ENCODE data around the gene CDK14. TPM values are rescaled to one million over a fixed set of nuclear protein-coding genes. Genes with fewer than 3 reads are reported as not detected.

The CDK14 gene
- polyA plus RNA-seq, 3 donors: 1.7 to 2.5 (median 2.1) TPM

GRCh38 chr7:91080351-91080750 lies 484.2 kb downstream of the CDK14 start:
- H3K27me3 Mint-ChIP-seq (ENCODE audit: low read depth in 3 of 3): no peaks in the 10 kb centered on the region
- H3K36me3 Mint-ChIP-seq: no peaks in the 10 kb centered on the region
- Histone ChIP-seq H3K4me2 (replicated peaks; ENCODE audit: extremely low read depth, low read length, poor library complexity, severe bottlenecking) (no peak overlapping the region), H3K9ac (ENCODE audit: insufficient read depth, low read length, poor library complexity, severe bottlenecking) (no peak overlapping the region), H2AFZ (ENCODE audit: insufficient read depth, low read depth, low read length, poor library complexity, severe bottlenecking) (no peak overlapping the region), H3K36me3 (replicated peaks in 1 of 2; ENCODE audit: control insufficient read depth in 1 of 2, insufficient read depth in 2 of 2, low read length in 2 of 2) (no peaks in the 10 kb centered on the region), H4K20me1 (ENCODE audit: insufficient read depth, low read length) (no peaks in the 10 kb centered on the region), H3K9me3 (replicated peaks in 1 of 2; ENCODE audit: control insufficient read depth in 1 of 2, insufficient read depth in 1 of 2, low read length in 2 of 2) (no peaks in the 10 kb centered on the region), H3K27ac (ENCODE audit: low read depth in 1 of 2, low read length in 2 of 2) (no peak overlapping the region), H3K4me1 (ENCODE audit: control insufficient read depth in 1 of 2, insufficient read depth in 2 of 2, low read length in 2 of 2) (no peaks in the 10 kb centered on the region), H3K4me3 (replicated peaks in 1 of 3; ENCODE audit: low read depth in 2 of 3, low read length in 3 of 3) (no peak overlapping the region), H3K79me2 (ENCODE audit: insufficient read depth, low read length) (no peaks in the 10 kb centered on the region), H3K27me3 (ENCODE audit: control insufficient read depth in 2 of 2, insufficient read depth in 2 of 2, low read length in 2 of 2) (no peaks in the 10 kb centered on the region)
- H3K4me3 Mint-ChIP-seq: no peak overlapping the region
- intact Hi-C loops (cut with micrococcal nuclease): loop anchor here in 1 of 2 donors (5.0 kb wide), 1 partner anchor 557 kb away; no protein-coding TSS in a partner anchor
- H3K4me1 Mint-ChIP-seq: no peaks in the 10 kb centered on the region
- H3K27ac Mint-ChIP-seq: no peak overlapping the region
- no peak for TF ChIP-seq CTCF (IDR thresholded peaks at IDR 0.05)
- no peaks in the 10 kb centered on the region for H3K9me3 Mint-ChIP-seq
- DNase-seq: no peak
- no CpG with 5 or more reads among the region's 3 CpGs for WGBS (ENCODE audit: insufficient coverage)

- no peaks in the 10 kb centered on the region for H3K36me3 Mint-ChIP-seq
- no peaks in the 10 kb centered on the region for H3K4me1 ChIP-seq (ENCODE audit: control insufficient read depth in 1 of 2, insufficient read depth in 2 of 2, low read length in 2 of 2)
- no peaks in the 10 kb centered on the region for H3K79me2 ChIP-seq (ENCODE audit: insufficient read depth, low read length)
- H3K4me1 Mint-ChIP-seq: no peaks in the 10 kb centered on the region
- no peaks in the 10 kb centered on the region for H3K36me3 ChIP-seq (replicated peaks in 1 of 2; ENCODE audit: control insufficient read depth in 1 of 2, insufficient read depth in 2 of 2, low read length in 2 of 2)
- H2AFZ ChIP-seq (ENCODE audit: insufficient read depth, low read depth, low read length, poor library complexity, severe bottlenecking): no peak overlapping the region
- no peak for DNase-seq
- H3K9me3 ChIP-seq (replicated peaks in 1 of 2; ENCODE audit: control insufficient read depth in 1 of 2, insufficient read depth in 1 of 2, low read length in 2 of 2): no peaks in the 10 kb centered on the region
- H3K27me3 Mint-ChIP-seq (ENCODE audit: low read depth in 3 of 3): no peaks in the 10 kb centered on the region
- H3K4me3 Mint-ChIP-seq: no peak overlapping the region
- H3K27ac Mint-ChIP-seq: no peak overlapping the region
- no peak overlapping the region for H3K27ac ChIP-seq (ENCODE audit: low read depth in 1 of 2, low read length in 2 of 2)
- no peak overlapping the region for H3K4me3 ChIP-seq (replicated peaks in 1 of 3; ENCODE audit: low read depth in 2 of 3, low read length in 3 of 3)
- H3K27me3 ChIP-seq (ENCODE audit: control insufficient read depth in 2 of 2, insufficient read depth in 2 of 2, low read length in 2 of 2): no peaks in the 10 kb centered on the region
- TF ChIP-seq CTCF (IDR thresholded peaks at IDR 0.05): no peak
- no peaks in the 10 kb centered on the region for H4K20me1 ChIP-seq (ENCODE audit: insufficient read depth, low read length)
- no peaks in the 10 kb centered on the region for H3K9me3 Mint-ChIP-seq
- H3K4me2 ChIP-seq (replicated peaks; ENCODE audit: extremely low read depth, low read length, poor library complexity, severe bottlenecking): no peak overlapping the region
- no peak overlapping the region for H3K9ac ChIP-seq (ENCODE audit: insufficient read depth, low read length, poor library complexity, severe bottlenecking)
- WGBS (ENCODE audit: insufficient coverage): 20% methylated on average over 1 of the region's 3 CpGs
- intact Hi-C loops (cut with micrococcal nuclease): loop anchor here in 1 of 2 donors (5.0 kb wide), 1 partner anchor 555 kb away; no protein-coding TSS in a partner anchor
Observed at GRCh38 chr7:91082038-91082437, 485.9 kb downstream of the CDK14 start.
